ENCODE data around the gene TMEM97.

GRCh38 chr17:28340374-28340773 is 21.4 kb downstream of the TMEM97 start:
- no peak for TF ChIP-seq GATA3 (IDR thresholded peaks at IDR 0.05; ENCODE audit: low read depth, low read length)
- TF ChIP-seq GATA2 (IDR thresholded peaks at IDR 0.05; ENCODE audit: low read depth, low read length): no peak
